ENCODE measurements around the gene BZW1.

BZW1 gene

GRCh38 chr2:200845669-200846325, 34.1 kb downstream of the BZW1 start:
- no peak for TF ChIP-seq CTCF (IDR thresholded peaks at IDR 0.05; ENCODE audit: low read depth, low read length)
- no peak overlapping the region for H3K4me3 ChIP-seq (ENCODE audit: low read depth, low read length)
- no peak overlapping the region for H3K27ac ChIP-seq
- H3K27me3 ChIP-seq (ENCODE audit: insufficient read depth, low read depth, severe bottlenecking): no peaks in the 10 kb centered on the region
- H3K36me3 ChIP-seq: peaks cover under 1% of the 10 kb centered on the region
- H3K9me3 ChIP-seq (ENCODE audit: severe bottlenecking): no peaks in the 10 kb centered on the region
- DNase-seq: no peak

- no peak for DNase-seq
- no peaks in the 10 kb centered on the region for H3K9me3 ChIP-seq (ENCODE audit: severe bottlenecking)
- H3K27ac ChIP-seq: no peak overlapping the region
- peaks cover 15% of the 10 kb centered on the region for H3K36me3 ChIP-seq
- H3K27me3 ChIP-seq (ENCODE audit: insufficient read depth, low read depth, severe bottlenecking): no peaks in the 10 kb centered on the region
- no peak for TF ChIP-seq CTCF (IDR thresholded peaks at IDR 0.05; ENCODE audit: low read depth, low read length)
- no peak overlapping the region for H3K4me3 ChIP-seq (ENCODE audit: low read depth, low read length)
These were observed 35.6 kb downstream of the BZW1 start for GRCh38 chr2:200847269-200847668.

GRCh38 chr2:200847939-200848338, 36.2 kb downstream of the BZW1 start:
- Histone ChIP-seq H3K27me3 (ENCODE audit: insufficient read depth, low read depth, severe bottlenecking) (no peaks in the 10 kb centered on the region), H3K27ac (no peak overlapping the region), H3K36me3 (peaks cover 22% of the 10 kb centered on the region), H3K9me3 (ENCODE audit: severe bottlenecking) (no peaks in the 10 kb centered on the region), H3K4me3 (ENCODE audit: low read depth, low read length) (no peak overlapping the region)
- no peak for TF ChIP-seq CTCF (IDR thresholded peaks at IDR 0.05; ENCODE audit: low read depth, low read length)
- no peak for DNase-seq

- Histone ChIP-seq H3K9me3 (ENCODE audit: severe bottlenecking) (no peaks in the 10 kb centered on the region), H3K27ac (no peak overlapping the region), H3K36me3 (peaks cover 49% of the 10 kb centered on the region), H3K27me3 (ENCODE audit: insufficient read depth, low read depth, severe bottlenecking) (no peaks in the 10 kb centered on the region), H3K4me3 (ENCODE audit: low read depth, low read length) (no peak overlapping the region)
- no peak for TF ChIP-seq CTCF (IDR thresholded peaks at IDR 0.05; ENCODE audit: low read depth, low read length)
- DNase-seq: no peak
These were observed 39.0 kb downstream of the BZW1 start for GRCh38 chr2:200850512-200851256.

- Histone ChIP-seq H3K4me3 (ENCODE audit: low read depth, low read length) (no peak overlapping the region), H3K27me3 (ENCODE audit: insufficient read depth, low read depth, severe bottlenecking) (no peaks in the 10 kb centered on the region), H3K27ac (no peak overlapping the region), H3K9me3 (ENCODE audit: severe bottlenecking) (no peaks in the 10 kb centered on the region), H3K36me3 (peaks cover 59% of the 10 kb centered on the region)
- TF ChIP-seq CTCF (IDR thresholded peaks at IDR 0.05; ENCODE audit: low read depth, low read length): no peak
- no peak for DNase-seq
These were observed 39.9 kb downstream of the BZW1 start for GRCh38 chr2:200851398-200852248.

Measured in WERI-Rb-1 (cell line).